ENCODE data around the gene GINS2.

GRCh38 chr16:85698935-85699558 is 10.3 kb upstream of the GINS2 start:
- TF ChIP-seq CTCF (conservative IDR thresholded peaks at IDR 0.05 in 1 of 2, IDR thresholded peaks at IDR 0.05 in 1 of 2; ENCODE audit: extremely low read depth in 1 of 2, insufficient read depth in 1 of 2, low read depth in 1 of 2, low read length in 2 of 2) (no peak), EZH2 (IDR thresholded peaks at IDR 0.05; ENCODE audit: borderline replicate concordance, low read length) (no peak)
